GM21825 (cell line): ENCODE results near the gene BRK1.
"Not testable (repeated sequence)": the region's sequence is repeated elsewhere in the genome, so short reads cannot be mapped to it uniquely, and the experiment has no call there.

ENCODE experiments used
- ATAC-seq: cut with Tn5 transposase; IDR thresholded peaks from one replicate; pipeline ENCODE4 v1.9.1; 2021; ENCODE audit warnings: mild to moderate bottlenecking, moderate library complexity; ENCODE audit not compliant: unreplicated experiment

Gene BRK1

GRCh38 chr3:10142707-10143560 is 27.5 kb downstream of the BRK1 start:
- no peak for ATAC-seq

GRCh38 chr3:10145685-10146084 is 30.2 kb downstream of the BRK1 start:
- no peak for ATAC-seq

GRCh38 chr3:10149226-10149625 is 33.8 kb downstream of the BRK1 start:
- no peak for ATAC-seq

- no peak for ATAC-seq
Measured at GRCh38 chr3:10150987-10151386, 35.5 kb downstream of the BRK1 start.

GRCh38 chr3:10154335-10155122 is 39.1 kb downstream of the BRK1 start:
- no peak for ATAC-seq

GRCh38 chr3:10155123-10155472 is 39.6 kb downstream of the BRK1 start:
- no peak for ATAC-seq

- ATAC-seq: no peak
Measured at GRCh38 chr3:10155658-10156057, 40.2 kb downstream of the BRK1 start.

GRCh38 chr3:10157031-10157430 is 41.6 kb downstream of the BRK1 start:
- no peak for ATAC-seq

- ATAC-seq: not testable (repeated sequence)
Measured at GRCh38 chr3:10158555-10158954, 43.1 kb downstream of the BRK1 start.

- ATAC-seq: no peak
Measured at GRCh38 chr3:10160346-10160745, 44.9 kb downstream of the BRK1 start.

- ATAC-seq: no peak
Measured at GRCh38 chr3:10160925-10161324, 45.5 kb downstream of the BRK1 start.

- ATAC-seq: no peak
Measured at GRCh38 chr3:10162185-10162584, 46.7 kb downstream of the BRK1 start.

- not testable (repeated sequence) for ATAC-seq
Measured at GRCh38 chr3:10164201-10164545, 48.7 kb downstream of the BRK1 start.

- ATAC-seq: peak; percentile 88
Measured at GRCh38 chr3:10164546-10165393, 49.3 kb downstream of the BRK1 start, which contains the start of gene IRAK2. Gene IRAK2 (plus strand): TSS chr3:10164919. CDS start chr3:10164955, 36 bp downstream.

GRCh38 chr3:10166213-10166604 is 50.7 kb downstream of the BRK1 start:
- no peak for ATAC-seq

- no peak for ATAC-seq
Measured at GRCh38 chr3:10169000-10169496, 53.6 kb downstream of the BRK1 start.

- no peak for ATAC-seq
Measured at GRCh38 chr3:10170915-10171478, 55.5 kb downstream of the BRK1 start.

- ATAC-seq: no peak
Measured at GRCh38 chr3:10173095-10173925, 57.8 kb downstream of the BRK1 start.

GRCh38 chr3:10173926-10174435 is 58.5 kb downstream of the BRK1 start:
- ATAC-seq: no peak

GRCh38 chr3:10175334-10175733 is 59.9 kb downstream of the BRK1 start:
- ATAC-seq: not testable (repeated sequence)
